ENCODE data around the gene BBX. TPM values are rescaled to one million over a fixed set of nuclear protein-coding genes. Genes with fewer than 3 reads are reported as not detected.

BBX gene
- total RNA-seq, 1 experiment from 2014 or later = 66.8 TPM

DNA sequence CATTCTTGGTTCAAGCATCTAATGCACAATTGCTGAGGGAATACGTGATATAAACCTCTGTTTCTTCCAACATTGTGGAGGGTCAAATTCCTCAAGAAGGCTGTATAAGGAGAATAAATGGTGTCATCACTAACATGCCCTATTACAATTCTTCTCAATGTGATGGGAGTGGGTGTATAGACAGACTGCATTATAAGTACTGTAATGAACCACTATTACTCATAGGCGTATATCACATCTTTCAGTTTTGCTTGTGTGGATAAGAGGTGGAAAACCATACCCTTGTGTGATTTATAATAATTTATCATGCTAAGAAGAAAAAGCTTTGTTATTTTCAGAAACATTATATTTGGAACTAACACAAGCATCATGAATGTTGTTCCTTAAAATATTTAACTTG, 35.3 kb upstream of the BBX start:
- ChIA-PET POLR2A (ENCODE audit: unreplicated experiment) (no interaction called here), CTCF (no interaction called here)
- no peak overlapping the region for H3K4me2 ChIP-seq (ENCODE audit: low read length)
- DNase-seq (no peak), ATAC-seq (no peak)
- intact Hi-C loops (cut with micrococcal nuclease) = no loop called here
- no peaks in the 10 kb centered on the region for H3K79me2 ChIP-seq (ENCODE audit: low read length)
- no peaks in the 10 kb centered on the region for H3K36me3 ChIP-seq (ENCODE audit: low read depth, low read length)
- H3K9ac ChIP-seq (ENCODE audit: low read length) = no peak overlapping the region
- H2AFZ ChIP-seq (ENCODE audit: low read length) = no peak overlapping the region
- no peak overlapping the region for H3K27ac ChIP-seq (ENCODE audit: low read length)
- H3K9me2 ChIP-seq (replicated peaks; ENCODE audit: low read length) = 0 out of 2 replicates have a peak, but pooled peaks cover 2% of the 10 kb centered on the region
- no peaks in the 10 kb centered on the region for H3K27me3 ChIP-seq (ENCODE audit: low read length)
- H3K4me3 ChIP-seq (ENCODE audit: low read length) = no peak overlapping the region
- TF ChIP-seq, protein P1, sequence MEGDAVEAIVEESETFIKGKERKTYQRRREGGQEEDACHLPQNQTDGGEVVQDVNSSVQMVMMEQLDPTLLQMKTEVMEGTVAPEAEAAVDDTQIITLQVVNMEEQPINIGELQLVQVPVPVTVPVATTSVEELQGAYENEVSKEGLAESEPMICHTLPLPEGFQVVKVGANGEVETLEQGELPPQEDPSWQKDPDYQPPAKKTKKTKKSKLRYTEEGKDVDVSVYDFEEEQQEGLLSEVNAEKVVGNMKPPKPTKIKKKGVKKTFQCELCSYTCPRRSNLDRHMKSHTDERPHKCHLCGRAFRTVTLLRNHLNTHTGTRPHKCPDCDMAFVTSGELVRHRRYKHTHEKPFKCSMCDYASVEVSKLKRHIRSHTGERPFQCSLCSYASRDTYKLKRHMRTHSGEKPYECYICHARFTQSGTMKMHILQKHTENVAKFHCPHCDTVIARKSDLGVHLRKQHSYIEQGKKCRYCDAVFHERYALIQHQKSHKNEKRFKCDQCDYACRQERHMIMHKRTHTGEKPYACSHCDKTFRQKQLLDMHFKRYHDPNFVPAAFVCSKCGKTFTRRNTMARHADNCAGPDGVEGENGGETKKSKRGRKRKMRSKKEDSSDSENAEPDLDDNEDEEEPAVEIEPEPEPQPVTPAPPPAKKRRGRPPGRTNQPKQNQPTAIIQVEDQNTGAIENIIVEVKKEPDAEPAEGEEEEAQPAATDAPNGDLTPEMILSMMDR (conservative IDR thresholded peaks at IDR 0.05; ENCODE audit: low read depth, low read length) = no peak
- TF ChIP-seq EZH2 (IDR thresholded peaks at IDR 0.05; ENCODE audit: low read length, unreplicated experiment) (no peak), EZH2phosphoT487 (IDR thresholded peaks at IDR 0.05; ENCODE audit: borderline replicate concordance, low read length) (no peak)
- H3F3A ChIP-seq (ENCODE audit: low read length, unreplicated experiment) = no peaks in the 10 kb centered on the region
- no peaks in the 10 kb centered on the region for H3K9me3 ChIP-seq (ENCODE audit: low read length)
- H4K20me1 ChIP-seq (ENCODE audit: low read length) = no peaks in the 10 kb centered on the region
- H3K4me1 ChIP-seq (ENCODE audit: insufficient read depth, low read length) = no peaks in the 10 kb centered on the region
- BruUV-seq (replicated peaks) = no TSS peak

DNA sequence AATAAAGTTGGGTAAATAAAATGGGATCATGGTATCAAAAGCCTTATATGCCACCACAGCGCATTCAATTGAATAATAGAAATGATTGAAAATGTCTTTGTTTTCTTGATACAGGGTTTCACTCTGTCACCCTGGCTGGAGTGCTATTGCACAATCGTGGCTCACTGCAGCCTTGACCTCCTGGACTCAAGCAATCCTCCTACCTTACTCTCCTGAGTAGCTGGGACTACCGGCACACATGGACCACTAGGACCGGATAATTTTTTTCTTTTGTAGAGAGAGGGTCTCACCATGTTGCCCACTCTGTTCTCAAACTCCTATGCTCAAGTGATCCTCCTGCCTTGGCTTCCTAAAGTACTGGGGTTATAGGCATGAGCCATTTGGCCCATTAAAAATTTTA, 33.8 kb upstream of the BBX start:
- Histone ChIP-seq H3K9me2 (replicated peaks; ENCODE audit: low read length) (no peaks in the 10 kb centered on the region), H3F3A (ENCODE audit: low read length, unreplicated experiment) (no peaks in the 10 kb centered on the region), H3K27ac (ENCODE audit: low read length) (no peak overlapping the region), H3K9ac (ENCODE audit: low read length) (no peak overlapping the region), H4K20me1 (ENCODE audit: low read length) (no peaks in the 10 kb centered on the region), H3K79me2 (ENCODE audit: low read length) (no peaks in the 10 kb centered on the region), H3K9me3 (ENCODE audit: low read length) (no peaks in the 10 kb centered on the region), H3K36me3 (ENCODE audit: low read depth, low read length) (no peaks in the 10 kb centered on the region), H3K27me3 (ENCODE audit: low read length) (no peaks in the 10 kb centered on the region), H3K4me2 (ENCODE audit: low read length) (no peak overlapping the region), H3K4me1 (ENCODE audit: insufficient read depth, low read length) (no peaks in the 10 kb centered on the region), H3K4me3 (ENCODE audit: low read length) (no peak overlapping the region), H2AFZ (ENCODE audit: low read length) (no peak overlapping the region)
- no peak for DNase-seq
- ChIA-PET CTCF (no interaction called here), POLR2A (ENCODE audit: unreplicated experiment) (no interaction called here)
- ATAC-seq = no peak
- intact Hi-C loops (cut with micrococcal nuclease) = no loop called here
- TF ChIP-seq EZH2 (IDR thresholded peaks at IDR 0.05; ENCODE audit: low read length, unreplicated experiment) (no peak), EZH2phosphoT487 (IDR thresholded peaks at IDR 0.05; ENCODE audit: borderline replicate concordance, low read length) (no peak)
- TF ChIP-seq, protein P1 (conservative IDR thresholded peaks at IDR 0.05; ENCODE audit: low read depth, low read length) = no peak
- BruUV-seq (replicated peaks) = no TSS peak

DNA sequence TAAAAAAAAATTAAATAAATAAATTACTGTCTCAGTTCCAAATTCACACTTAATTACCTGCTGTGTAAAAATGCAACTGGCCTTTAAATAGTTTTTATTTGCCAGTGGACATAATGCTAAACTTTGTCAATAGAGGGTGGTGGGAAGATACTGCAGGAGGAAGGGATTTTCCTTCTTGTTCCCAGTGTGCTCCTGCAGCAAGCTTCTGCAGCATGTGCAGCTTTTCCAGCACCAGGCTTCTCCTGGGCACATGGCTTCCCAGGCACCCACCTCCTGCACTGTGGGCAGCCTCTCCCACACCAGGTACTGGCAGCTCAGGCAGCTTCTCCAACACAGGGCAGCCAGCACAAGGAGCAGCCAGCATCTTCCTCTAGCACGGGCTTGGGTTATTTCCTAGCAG, 29.6 kb upstream of the BBX start:
- DNase-seq (no peak), ATAC-seq (no peak)
- Histone ChIP-seq H3K4me3 (ENCODE audit: low read length) (no peak overlapping the region), H3K4me1 (ENCODE audit: insufficient read depth, low read length) (peaks cover 4% of the 10 kb centered on the region; the same call in 1 of the 2 replicates), H4K20me1 (ENCODE audit: low read length) (no peaks in the 10 kb centered on the region), H3K9ac (ENCODE audit: low read length) (no peak overlapping the region), H3K9me3 (ENCODE audit: low read length) (no peaks in the 10 kb centered on the region), H3K79me2 (ENCODE audit: low read length) (no peaks in the 10 kb centered on the region), H3K27me3 (ENCODE audit: low read length) (no peaks in the 10 kb centered on the region), H3K9me2 (replicated peaks; ENCODE audit: low read length) (no peaks in the 10 kb centered on the region), H3K27ac (ENCODE audit: low read length) (no peak overlapping the region), H3K4me2 (ENCODE audit: low read length) (no peak overlapping the region), H2AFZ (ENCODE audit: low read length) (no peak overlapping the region), H3F3A (ENCODE audit: low read length, unreplicated experiment) (no peaks in the 10 kb centered on the region), H3K36me3 (ENCODE audit: low read depth, low read length) (no peaks in the 10 kb centered on the region)
- intact Hi-C loops (cut with micrococcal nuclease) = no loop called here
- CTCF ChIA-PET = no interaction called here
- POLR2A ChIA-PET (ENCODE audit: unreplicated experiment) = interaction anchor here (0.5 kb wide), 1 partner anchor 658 kb away, joined by 3 read pairs; no protein-coding TSS in a partner anchor
- TF ChIP-seq EZH2phosphoT487 (IDR thresholded peaks at IDR 0.05; ENCODE audit: borderline replicate concordance, low read length) = no peak
- TF ChIP-seq, protein P1 (conservative IDR thresholded peaks at IDR 0.05; ENCODE audit: low read depth, low read length) = no peak
- no peak for TF ChIP-seq EZH2 (IDR thresholded peaks at IDR 0.05; ENCODE audit: low read length, unreplicated experiment)
- no TSS peak for BruUV-seq (replicated peaks)
